DMS79 treated with DMSO at 0.1 percent for 48 hours (cell line): Measurements from ENCODE around the gene MTCH1.

Source experiments
- DNase-seq: peaks from one replicate; lab custom pipeline; 2025; lab: John Stamatoyannopoulos, UW

The MTCH1 gene

GRCh38 chr6:36926708-36927513, 59.1 kb downstream of the MTCH1 start:
- DNase-seq: peak; percentile 87

GRCh38 chr6:36925809-36926208, 60.2 kb downstream of the MTCH1 start:
- DNase-seq: no peak

- DNase-seq: no peak
Observed at GRCh38 chr6:36924778-36925374, 61.1 kb downstream of the MTCH1 start.

GRCh38 chr6:36924131-36924530, 61.9 kb downstream of the MTCH1 start:
- DNase-seq: no peak

GRCh38 chr6:36920546-36920945, 65.5 kb downstream of the MTCH1 start:
- no peak for DNase-seq

- DNase-seq: no peak
Observed at GRCh38 chr6:36920049-36920448, 65.9 kb downstream of the MTCH1 start.
